Uterus (tissue), 2 donors: Measurements from ENCODE around the gene EFHC1.

Experiments
- CTCF ChIP-seq, 4 experiments: fragments of 200-600 bp in 2 of 4; fragments of 450-650 bp in 2 of 4; sonication (generic) in 2 of 4; IDR thresholded peaks; one replicate each; pipeline ENCODE4 v1.5.1; 2016 to 2019; ENCODE audit warnings: antibody characterized with exemption in 4 of 4, mild to moderate bottlenecking in 2 of 4, moderate library complexity in 1 of 4
- POLR2A ChIP-seq, 2 donors: fragments of 450-650 bp; IDR thresholded peaks; one replicate each; pipeline ENCODE4 v1.6.1; 2016; ENCODE audit warnings: antibody characterized with exemption in 2 of 2, mild to moderate bottlenecking in 1 of 2, moderate library complexity in 1 of 2

GRCh38 chr6:52515219-52515960 is 95.2 kb downstream of the EFHC1 start:
- TF ChIP-seq CTCF (IDR thresholded peaks at IDR 0.05) (no peak), POLR2A (IDR thresholded peaks at IDR 0.05) (no peak)
